Middle frontal gyrus (tissue), 1 donor: Measurements from ENCODE around the gene LMOD1.

Experiments used
- DNase-seq: peaks from one replicate; pipeline ENCODE4 v3.0.0-alpha.2; 2015; ENCODE audit warnings: low spot score; ENCODE audit errors: extremely low spot score

The LMOD1 gene

GRCh38 chr1:201894343-201895119 lies 51.8 kb downstream of the LMOD1 start:
- no peak for DNase-seq

GRCh38 chr1:201893431-201893830 lies 52.9 kb downstream of the LMOD1 start:
- no peak for DNase-seq

- DNase-seq = no peak
Observed at GRCh38 chr1:201892211-201892610, 54.1 kb downstream of the LMOD1 start.

GRCh38 chr1:201891451-201892045 lies 54.8 kb downstream of the LMOD1 start:
- no peak for DNase-seq

- no peak for DNase-seq
Observed at GRCh38 chr1:201890806-201891450, 55.4 kb downstream of the LMOD1 start.

- no peak for DNase-seq
Observed at GRCh38 chr1:201890223-201890622, 56.1 kb downstream of the LMOD1 start.

- no peak for DNase-seq
Observed at GRCh38 chr1:201889090-201889968, 57.0 kb downstream of the LMOD1 start.

GRCh38 chr1:201888282-201889089 lies 57.9 kb downstream of the LMOD1 start, which contains the start of gene SHISA4:
SHISA4 (plus strand) TSS chr1:201888898; CDS start chr1:201888995, 97 bp downstream.
- peak; percentile 81 for DNase-seq

GRCh38 chr1:201887116-201887866 lies 59.1 kb downstream of the LMOD1 start:
- DNase-seq = peak; percentile 24

GRCh38 chr1:201886103-201886885 lies 60.1 kb downstream of the LMOD1 start:
- no peak for DNase-seq

GRCh38 chr1:201885531-201886075 lies 60.7 kb downstream of the LMOD1 start:
- no peak for DNase-seq

- no peak for DNase-seq
Observed at GRCh38 chr1:201884425-201884824, 61.9 kb downstream of the LMOD1 start.

- no peak for DNase-seq
Observed at GRCh38 chr1:201883786-201884185, 62.6 kb downstream of the LMOD1 start.

GRCh38 chr1:201883266-201883665 lies 63.1 kb downstream of the LMOD1 start:
- no peak for DNase-seq

GRCh38 chr1:201882665-201883132 lies 63.6 kb downstream of the LMOD1 start:
- DNase-seq = peak; percentile 33

GRCh38 chr1:201881617-201882016 lies 64.7 kb downstream of the LMOD1 start:
- DNase-seq = no peak

GRCh38 chr1:201880928-201881571 lies 65.3 kb downstream of the LMOD1 start:
- DNase-seq = no peak

- peak; percentile 37 for DNase-seq
Observed at GRCh38 chr1:201877877-201878401, 68.4 kb downstream of the LMOD1 start.
